ENCODE results near the gene GLT6D1.
"Not testable (repeated sequence)": the region's sequence is repeated elsewhere in the genome, so short reads cannot be mapped to it uniquely, and the experiment has no call there.

The GLT6D1 gene

DNA sequence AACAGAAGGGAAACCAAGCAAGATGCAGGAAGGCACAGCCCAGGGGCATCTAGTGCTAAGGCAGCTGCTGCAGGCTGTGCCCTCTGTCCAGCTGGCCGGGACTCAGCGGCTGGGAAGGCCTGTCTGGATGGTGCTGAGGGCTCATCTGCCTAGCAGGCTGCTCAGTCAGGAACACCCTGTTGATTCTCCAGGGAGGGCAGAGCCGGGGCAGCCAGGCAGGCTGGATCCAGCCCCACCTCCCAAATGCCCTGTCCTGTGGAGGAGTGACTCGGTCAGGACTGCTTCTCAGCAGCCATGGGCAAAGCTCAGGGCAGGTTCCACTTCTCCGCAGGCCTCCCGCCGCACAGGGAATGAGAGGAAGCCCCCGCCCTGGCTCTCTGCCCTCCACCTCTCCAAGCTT lies 16.0 kb upstream of the GLT6D1 start:
- no peaks in the 10 kb centered on the region for H3K27me3 ChIP-seq (ENCODE audit: control insufficient read depth, insufficient read depth, low read length, poor library complexity, severe bottlenecking)
- no peak overlapping the region for H3K27ac ChIP-seq (ENCODE audit: insufficient read depth, low read depth, low read length, poor library complexity, severe bottlenecking)
- WGBS, 2 experiments = 91% methylated on average over 8 of the region's 8 CpGs
- no peaks in the 10 kb centered on the region for H3K9me3 ChIP-seq (ENCODE audit: control insufficient read depth, low read length)
- no peaks in the 10 kb centered on the region for H3K4me1 ChIP-seq (ENCODE audit: control insufficient read depth, insufficient read depth, low read length)
- H3K4me3 ChIP-seq (ENCODE audit: insufficient read depth, low read depth, low read length) = no peak overlapping the region
- H3K36me3 ChIP-seq (ENCODE audit: control insufficient read depth, insufficient read depth, low read length) = no peaks in the 10 kb centered on the region

DNA sequence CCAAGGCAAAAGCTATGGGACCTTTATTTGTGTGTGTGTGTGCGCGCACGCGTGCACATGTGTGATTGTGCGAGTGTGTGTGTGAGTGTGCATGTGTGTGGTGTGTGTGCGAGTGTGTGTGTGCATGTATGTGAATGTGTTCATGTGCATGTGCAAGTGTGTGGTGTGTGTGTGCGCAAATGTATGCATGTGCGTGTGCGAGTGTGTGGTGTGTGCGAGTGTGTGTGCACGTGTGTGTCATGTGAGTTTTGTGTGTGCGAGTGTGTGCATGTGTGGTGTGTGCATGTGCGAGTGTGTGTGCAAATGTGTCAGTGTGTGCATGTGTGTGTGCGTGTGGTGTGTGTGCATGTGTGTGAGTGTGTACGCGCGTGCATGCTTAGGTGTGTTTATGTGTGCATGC lies 11.1 kb upstream of the GLT6D1 start:
- Histone ChIP-seq H3K27me3 (ENCODE audit: control insufficient read depth, insufficient read depth, low read length, poor library complexity, severe bottlenecking) (no peaks in the 10 kb centered on the region), H3K4me3 (ENCODE audit: insufficient read depth, low read depth, low read length) (no peak overlapping the region), H3K4me1 (ENCODE audit: control insufficient read depth, insufficient read depth, low read length) (no peaks in the 10 kb centered on the region), H3K36me3 (ENCODE audit: control insufficient read depth, insufficient read depth, low read length) (no peaks in the 10 kb centered on the region), H3K9me3 (ENCODE audit: control insufficient read depth, low read length) (no peaks in the 10 kb centered on the region), H3K27ac (ENCODE audit: insufficient read depth, low read depth, low read length, poor library complexity, severe bottlenecking) (no peak overlapping the region)
- 96% methylated on average over 17 of the region's 17 CpGs for WGBS, 2 experiments

DNA sequence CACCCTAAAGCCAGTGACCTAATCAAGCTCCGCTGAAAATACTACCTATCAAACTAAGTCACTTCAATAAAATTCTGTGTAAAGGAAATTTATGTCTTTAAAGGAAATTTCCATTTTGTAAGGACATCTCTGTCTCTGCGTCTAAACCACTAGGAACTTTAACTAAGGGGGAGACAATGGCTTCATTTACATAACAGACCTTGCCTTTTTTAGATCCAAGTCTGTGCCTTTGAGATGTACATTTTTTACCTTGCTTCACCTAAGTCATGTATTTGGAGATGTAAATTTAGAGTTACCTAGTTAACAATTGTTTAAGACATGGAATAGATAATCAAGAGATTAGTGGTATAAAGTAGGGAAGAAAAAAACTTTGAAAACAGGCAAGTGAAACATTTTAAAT lies 10.2 kb upstream of the GLT6D1 start:
- 75 to 92% methylated on average over 1 of the region's 2 CpGs for WGBS, 2 experiments
- Histone ChIP-seq H3K4me3 (ENCODE audit: insufficient read depth, low read depth, low read length) (no peak overlapping the region), H3K27me3 (ENCODE audit: control insufficient read depth, insufficient read depth, low read length, poor library complexity, severe bottlenecking) (no peaks in the 10 kb centered on the region), H3K4me1 (ENCODE audit: control insufficient read depth, insufficient read depth, low read length) (no peaks in the 10 kb centered on the region), H3K36me3 (ENCODE audit: control insufficient read depth, insufficient read depth, low read length) (no peaks in the 10 kb centered on the region), H3K9me3 (ENCODE audit: control insufficient read depth, low read length) (no peaks in the 10 kb centered on the region), H3K27ac (ENCODE audit: insufficient read depth, low read depth, low read length, poor library complexity, severe bottlenecking) (no peak overlapping the region)

DNA sequence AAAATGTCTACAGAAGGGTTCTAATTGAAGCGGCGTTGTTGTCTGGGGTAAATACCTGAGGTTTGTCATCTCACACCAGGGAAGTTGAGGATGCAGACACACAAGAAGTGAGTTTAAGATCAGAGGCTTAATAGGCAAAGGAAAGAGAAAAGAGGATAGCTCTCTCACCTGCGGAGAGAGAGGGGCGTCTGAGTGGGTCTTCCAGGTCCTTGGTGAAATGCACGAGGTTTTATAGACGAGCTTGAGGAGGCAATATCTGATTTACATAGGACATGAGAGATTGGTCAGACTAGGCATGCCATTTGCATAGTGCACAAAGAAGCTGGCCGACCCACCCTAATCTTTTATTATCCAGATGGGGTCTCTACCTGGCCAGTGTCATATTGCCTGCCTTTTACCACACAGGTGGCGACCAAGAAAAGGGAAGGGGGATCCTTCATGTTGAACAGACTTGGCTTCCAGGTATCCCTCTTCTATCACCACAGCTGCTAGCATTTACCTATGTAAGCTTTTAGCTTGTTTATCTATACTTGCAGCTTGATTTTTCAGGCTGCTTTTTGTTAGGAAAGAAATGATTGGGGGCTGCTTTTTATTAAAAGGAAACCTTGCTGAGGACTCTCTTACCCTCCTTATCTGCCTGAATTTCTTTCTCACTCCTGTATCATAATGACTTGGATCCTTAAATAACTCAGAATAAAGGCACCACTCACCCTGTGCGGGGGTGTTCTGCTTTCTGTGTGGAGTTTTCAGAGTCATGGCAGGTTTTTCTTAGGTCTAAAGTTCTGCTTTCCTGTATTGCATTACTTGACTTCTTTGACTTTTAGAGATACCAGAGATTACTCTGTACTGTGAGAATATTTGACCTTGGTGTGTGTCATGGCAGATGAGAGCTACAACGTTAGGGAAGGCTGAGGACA lies 9.4 kb upstream of the GLT6D1 start:
- H3K4me1 ChIP-seq (ENCODE audit: control insufficient read depth, insufficient read depth, low read length) = no peaks in the 10 kb centered on the region
- H3K36me3 ChIP-seq (ENCODE audit: control insufficient read depth, insufficient read depth, low read length) = no peaks in the 10 kb centered on the region
- no peaks in the 10 kb centered on the region for H3K9me3 ChIP-seq (ENCODE audit: control insufficient read depth, low read length)
- no peak overlapping the region for H3K27ac ChIP-seq (ENCODE audit: insufficient read depth, low read depth, low read length, poor library complexity, severe bottlenecking)
- no peaks in the 10 kb centered on the region for H3K27me3 ChIP-seq (ENCODE audit: control insufficient read depth, insufficient read depth, low read length, poor library complexity, severe bottlenecking)
- WGBS, 2 experiments = 85 to 86% methylated on average over 10 of the region's 10 CpGs
- H3K4me3 ChIP-seq (ENCODE audit: insufficient read depth, low read depth, low read length) = no peak overlapping the region

- H3K27me3 ChIP-seq (ENCODE audit: control insufficient read depth, insufficient read depth, low read length, poor library complexity, severe bottlenecking) = no peaks in the 10 kb centered on the region
- no peaks in the 10 kb centered on the region for H3K4me1 ChIP-seq (ENCODE audit: control insufficient read depth, insufficient read depth, low read length)
- H3K9me3 ChIP-seq (ENCODE audit: control insufficient read depth, low read length) = no peaks in the 10 kb centered on the region
- H3K4me3 ChIP-seq (ENCODE audit: insufficient read depth, low read depth, low read length) = no peak overlapping the region
- no peak overlapping the region for H3K27ac ChIP-seq (ENCODE audit: insufficient read depth, low read depth, low read length, poor library complexity, severe bottlenecking)
- no peaks in the 10 kb centered on the region for H3K36me3 ChIP-seq (ENCODE audit: control insufficient read depth, insufficient read depth, low read length)
- 88 to 91% methylated on average over 4 of the region's 4 CpGs for WGBS, 2 experiments
Observed at GRCh38 chr9:135647884-135648283, 8.5 kb upstream of the GLT6D1 start.

- no peak overlapping the region for H3K4me3 ChIP-seq (ENCODE audit: insufficient read depth, low read depth, low read length)
- H3K9me3 ChIP-seq (ENCODE audit: control insufficient read depth, low read length) = no peaks in the 10 kb centered on the region
- H3K36me3 ChIP-seq (ENCODE audit: control insufficient read depth, insufficient read depth, low read length) = no peaks in the 10 kb centered on the region
- no peaks in the 10 kb centered on the region for H3K4me1 ChIP-seq (ENCODE audit: control insufficient read depth, insufficient read depth, low read length)
- no peaks in the 10 kb centered on the region for H3K27me3 ChIP-seq (ENCODE audit: control insufficient read depth, insufficient read depth, low read length, poor library complexity, severe bottlenecking)
- H3K27ac ChIP-seq (ENCODE audit: insufficient read depth, low read depth, low read length, poor library complexity, severe bottlenecking) = no peak overlapping the region
- 86 to 92% methylated on average over 5 of the region's 5 CpGs for WGBS, 2 experiments
Observed at GRCh38 chr9:135644631-135645218, 5.4 kb upstream of the GLT6D1 start.

DNA sequence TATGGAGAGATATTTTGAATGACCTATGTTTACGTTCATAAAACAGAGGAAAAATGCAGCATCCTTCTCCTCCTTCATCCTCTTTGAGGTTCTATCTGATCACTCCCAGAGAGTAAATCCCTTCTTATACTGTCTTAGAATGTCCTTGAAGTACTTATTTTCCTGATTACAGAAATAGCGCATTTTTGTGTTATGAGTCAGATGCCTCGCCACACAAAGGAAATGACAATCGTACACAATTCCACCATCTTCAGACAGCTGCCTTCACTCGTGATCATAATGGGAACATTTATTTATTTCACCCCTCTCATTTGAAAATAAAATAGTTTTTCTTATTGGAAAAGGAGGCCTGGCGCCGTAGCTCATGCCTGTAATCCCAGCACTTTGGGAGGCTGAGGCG lies 2.4 kb upstream of the GLT6D1 start:
- H3K36me3 ChIP-seq (ENCODE audit: control insufficient read depth, insufficient read depth, low read length) = no peaks in the 10 kb centered on the region
- H3K4me3 ChIP-seq (ENCODE audit: insufficient read depth, low read depth, low read length) = no peak overlapping the region
- H3K27me3 ChIP-seq (ENCODE audit: control insufficient read depth, insufficient read depth, low read length, poor library complexity, severe bottlenecking) = no peaks in the 10 kb centered on the region
- H3K27ac ChIP-seq (ENCODE audit: insufficient read depth, low read depth, low read length, poor library complexity, severe bottlenecking) = no peak overlapping the region
- H3K4me1 ChIP-seq (ENCODE audit: control insufficient read depth, insufficient read depth, low read length) = no peaks in the 10 kb centered on the region
- no peaks in the 10 kb centered on the region for H3K9me3 ChIP-seq (ENCODE audit: control insufficient read depth, low read length)
- WGBS, 2 experiments = 85 to 90% methylated on average over 7 to 8 of the region's 8 CpGs

GRCh38 chr9:135641047-135641446 lies 1.7 kb upstream of the GLT6D1 start:
- Histone ChIP-seq H3K36me3 (ENCODE audit: control insufficient read depth, insufficient read depth, low read length) (no peaks in the 10 kb centered on the region), H3K27ac (ENCODE audit: insufficient read depth, low read depth, low read length, poor library complexity, severe bottlenecking) (no peak overlapping the region), H3K9me3 (ENCODE audit: control insufficient read depth, low read length) (no peaks in the 10 kb centered on the region), H3K4me3 (ENCODE audit: insufficient read depth, low read depth, low read length) (no peak overlapping the region), H3K27me3 (ENCODE audit: control insufficient read depth, insufficient read depth, low read length, poor library complexity, severe bottlenecking) (no peaks in the 10 kb centered on the region), H3K4me1 (ENCODE audit: control insufficient read depth, insufficient read depth, low read length) (no peaks in the 10 kb centered on the region)
- 84 to 87% methylated on average over 7 of the region's 7 CpGs for WGBS, 2 experiments

DNA sequence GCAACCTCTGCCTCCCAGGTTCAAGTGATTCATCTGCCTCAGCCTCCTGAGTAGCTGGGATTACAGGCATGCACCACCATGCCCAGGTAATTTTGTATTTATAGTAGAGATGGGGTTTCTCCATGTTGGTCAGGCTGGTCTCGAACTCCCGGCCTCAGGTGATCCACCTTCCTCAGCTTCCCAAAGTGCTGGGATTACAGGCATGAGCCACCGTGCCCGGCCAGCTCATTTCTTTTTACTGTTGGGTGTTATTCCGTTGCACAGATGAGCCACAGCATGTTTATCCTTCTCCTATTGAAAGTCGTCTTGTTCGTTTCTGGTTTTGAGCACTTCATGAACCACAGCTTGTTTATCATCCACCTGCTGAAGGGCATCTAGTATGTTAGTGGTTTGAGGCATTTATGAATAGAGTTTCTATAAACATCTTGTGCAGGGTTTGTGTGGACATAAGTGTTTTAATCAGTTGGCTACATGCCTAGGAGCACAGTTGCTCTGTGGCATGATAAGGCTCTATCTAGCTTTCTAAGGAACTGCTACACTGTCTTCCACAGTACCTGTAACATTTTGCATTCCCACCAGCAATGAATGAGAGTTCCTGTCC lies 2.3 kb downstream of the GLT6D1 start:
- H3K9me3 ChIP-seq (ENCODE audit: control insufficient read depth, low read length); H3K36me3 ChIP-seq (ENCODE audit: control insufficient read depth, insufficient read depth, low read length); H3K4me1 ChIP-seq (ENCODE audit: control insufficient read depth, insufficient read depth, low read length); H3K27me3 ChIP-seq (ENCODE audit: control insufficient read depth, insufficient read depth, low read length, poor library complexity, severe bottlenecking); H3K27ac ChIP-seq (ENCODE audit: insufficient read depth, low read depth, low read length, poor library complexity, severe bottlenecking); H3K4me3 ChIP-seq (ENCODE audit: insufficient read depth, low read depth, low read length): not testable (repeated sequence)
- 93 to 94% methylated on average over 7 of the region's 7 CpGs for WGBS, 2 experiments

DNA sequence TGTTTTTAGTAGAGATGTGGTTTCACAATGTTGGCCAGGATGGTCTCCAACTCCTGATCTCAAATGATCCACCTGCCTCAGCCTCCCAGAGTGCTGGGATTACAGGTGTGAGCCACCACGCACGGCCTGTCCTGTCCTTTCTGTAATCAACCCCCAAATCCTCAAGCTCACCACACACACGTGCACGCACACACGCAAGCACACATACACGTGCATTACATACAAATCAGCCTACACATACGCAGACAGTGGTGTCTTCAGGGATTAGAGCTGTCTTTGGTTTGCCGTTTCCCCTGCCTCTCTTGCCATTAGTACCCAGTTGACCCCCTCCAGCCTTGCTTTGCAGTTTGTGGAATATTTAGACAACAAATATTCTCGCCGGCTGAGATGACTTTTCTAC lies 6.5 kb downstream of the GLT6D1 start:
- H3K9me3 ChIP-seq (ENCODE audit: control insufficient read depth, low read length) = no peaks in the 10 kb centered on the region
- no peak overlapping the region for H3K4me3 ChIP-seq (ENCODE audit: insufficient read depth, low read depth, low read length)
- no peak overlapping the region for H3K27ac ChIP-seq (ENCODE audit: insufficient read depth, low read depth, low read length, poor library complexity, severe bottlenecking)
- no peaks in the 10 kb centered on the region for H3K36me3 ChIP-seq (ENCODE audit: control insufficient read depth, insufficient read depth, low read length)
- H3K4me1 ChIP-seq (ENCODE audit: control insufficient read depth, insufficient read depth, low read length) = no peaks in the 10 kb centered on the region
- WGBS, 2 experiments = 91 to 94% methylated on average over 8 of the region's 10 CpGs
- H3K27me3 ChIP-seq (ENCODE audit: control insufficient read depth, insufficient read depth, low read length, poor library complexity, severe bottlenecking) = no peaks in the 10 kb centered on the region

Data from ectodermal cell (in vitro differentiated cells).